Prostate gland (tissue), 2 donors: ENCODE measurements around the gene MPI. TPM values are rescaled to one million over a fixed set of nuclear protein-coding genes. Genes with fewer than 3 reads are reported as not detected.
"Not testable (repeated sequence)": the region's sequence is repeated elsewhere in the genome, so short reads cannot be mapped to it uniquely, and the experiment has no call there.

Experiments used
- DNase-seq: peaks from one replicate; pipeline ENCODE4 v3.0.0-alpha.2; 2019; ENCODE audit warnings: low spot score
- H3K27ac ChIP-seq, 2 donors: fragments of 200-600 bp; sonication (generic); 2 replicates each; pipeline ENCODE4 v1.5.1; 2017 to 2019
- H3K27me3 ChIP-seq: fragments of 200-600 bp; sonication (generic); replicated peaks from 2 replicates; pipeline ENCODE4 v1.5.1; 2019; ENCODE audit not compliant: insufficient read depth
- H3K36me3 ChIP-seq, 2 donors: fragments of 200-600 bp; sonication (generic); 1 replicate in 1 of 2; 2 replicates in 1 of 2; pipeline versions ENCODE4 v1.5.1 to v1.8.1; 2017 to 2019
- H3K4me1 ChIP-seq: fragments of 200-600 bp; sonication (generic); replicated peaks from 2 replicates; pipeline ENCODE4 v1.5.1; 2019
- H3K4me3 ChIP-seq, 2 donors: fragments of 200-600 bp; sonication (generic); 2 replicates each; pipeline ENCODE4 v1.5.1; 2017 to 2019
- H3K9me3 ChIP-seq: fragments of 200-600 bp; sonication (generic); 2 replicates; pipeline ENCODE4 v1.5.1; 2017
- POLR2A ChIP-seq: fragments of 450-650 bp; IDR thresholded peaks from one replicate; pipeline ENCODE4 v1.6.1; 2016; ENCODE audit warnings: antibody characterized with exemption, mild to moderate bottlenecking
- POLR2AphosphoS5 ChIP-seq: sonication (generic); formaldehyde crosslinking; IDR thresholded peaks from one replicate; pipeline ENCODE4 v1.6.1; 2017; ENCODE audit warnings: antibody characterized with exemption
- WGBS: methylation state at CpG from one replicate; pipeline ENCODE4 v1.1.5; 2018; 5-methylcytosine and 5-hydroxymethylcytosine counted together
- intact Hi-C: fragments of 100-400 bp; cut with DNase I; formaldehyde crosslinking; loops from one replicate; pipeline ENCODE4 v1.14.2; 2022
- total RNA-seq, 2 donors: library from RNA; depleted of rRNA; stranded (reverse); fragments of >200 nt; gene quantifications; one replicate each; pipeline ENCODE4 v1.1.0, GENCODE V29; 2016
- TF ChIP-seq, protein P1 (sequence below), 4 experiments: fragments of 200-600 bp in 2 of 4; fragments of 450-650 bp in 2 of 4; sonication (generic) in 2 of 4; IDR thresholded peaks; 1 replicate in 3 of 4; 2 replicates in 1 of 4; pipeline ENCODE4 v1.5.1; 2016 to 2019; ENCODE audit warnings: antibody characterized with exemption in 4 of 4, mild to moderate bottlenecking in 2 of 4, moderate library complexity in 2 of 4

The MPI gene
- total RNA-seq, 2 donors from 2014 or later, result 48.5 to 91.4 TPM

DNA sequence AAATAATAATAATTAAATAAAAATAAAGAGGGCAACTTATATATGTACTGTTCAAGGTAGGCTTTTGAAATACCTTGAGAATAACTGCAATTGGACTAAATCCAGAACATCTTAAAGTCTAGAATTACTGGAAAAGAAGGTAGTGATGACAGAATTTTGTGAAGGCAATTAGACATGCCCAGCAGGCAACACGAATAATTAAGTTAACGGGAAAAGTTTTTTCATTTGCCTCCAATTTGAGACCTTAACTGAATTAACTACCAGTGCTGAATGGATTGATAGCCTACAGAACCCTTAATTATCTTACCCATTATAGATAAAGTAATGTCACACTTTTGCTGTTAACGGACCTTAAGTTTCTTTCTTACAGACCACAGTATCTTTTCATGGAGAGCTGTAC lies 34.7 kb downstream of the MPI start:
- intact Hi-C loops, result no loop called here
- 95% methylated on average over 3 of the region's 3 CpGs for WGBS
- no peak overlapping the region for H3K27ac ChIP-seq
- H3K9me3 ChIP-seq, result no peaks in the 10 kb centered on the region
- H3K4me1 ChIP-seq, result no peaks in the 10 kb centered on the region
- no peak overlapping the region for H3K4me3 ChIP-seq
- DNase-seq, result no peak
- TF ChIP-seq POLR2A, result no peak
- TF ChIP-seq, protein P1, sequence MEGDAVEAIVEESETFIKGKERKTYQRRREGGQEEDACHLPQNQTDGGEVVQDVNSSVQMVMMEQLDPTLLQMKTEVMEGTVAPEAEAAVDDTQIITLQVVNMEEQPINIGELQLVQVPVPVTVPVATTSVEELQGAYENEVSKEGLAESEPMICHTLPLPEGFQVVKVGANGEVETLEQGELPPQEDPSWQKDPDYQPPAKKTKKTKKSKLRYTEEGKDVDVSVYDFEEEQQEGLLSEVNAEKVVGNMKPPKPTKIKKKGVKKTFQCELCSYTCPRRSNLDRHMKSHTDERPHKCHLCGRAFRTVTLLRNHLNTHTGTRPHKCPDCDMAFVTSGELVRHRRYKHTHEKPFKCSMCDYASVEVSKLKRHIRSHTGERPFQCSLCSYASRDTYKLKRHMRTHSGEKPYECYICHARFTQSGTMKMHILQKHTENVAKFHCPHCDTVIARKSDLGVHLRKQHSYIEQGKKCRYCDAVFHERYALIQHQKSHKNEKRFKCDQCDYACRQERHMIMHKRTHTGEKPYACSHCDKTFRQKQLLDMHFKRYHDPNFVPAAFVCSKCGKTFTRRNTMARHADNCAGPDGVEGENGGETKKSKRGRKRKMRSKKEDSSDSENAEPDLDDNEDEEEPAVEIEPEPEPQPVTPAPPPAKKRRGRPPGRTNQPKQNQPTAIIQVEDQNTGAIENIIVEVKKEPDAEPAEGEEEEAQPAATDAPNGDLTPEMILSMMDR (IDR thresholded peaks at IDR 0.05), result no peak
- no peak for TF ChIP-seq POLR2AphosphoS5
- no peaks in the 10 kb centered on the region for H3K27me3 ChIP-seq
- peaks cover 0 to 4% of the 10 kb centered on the region in 2 donors for H3K36me3 ChIP-seq

DNA sequence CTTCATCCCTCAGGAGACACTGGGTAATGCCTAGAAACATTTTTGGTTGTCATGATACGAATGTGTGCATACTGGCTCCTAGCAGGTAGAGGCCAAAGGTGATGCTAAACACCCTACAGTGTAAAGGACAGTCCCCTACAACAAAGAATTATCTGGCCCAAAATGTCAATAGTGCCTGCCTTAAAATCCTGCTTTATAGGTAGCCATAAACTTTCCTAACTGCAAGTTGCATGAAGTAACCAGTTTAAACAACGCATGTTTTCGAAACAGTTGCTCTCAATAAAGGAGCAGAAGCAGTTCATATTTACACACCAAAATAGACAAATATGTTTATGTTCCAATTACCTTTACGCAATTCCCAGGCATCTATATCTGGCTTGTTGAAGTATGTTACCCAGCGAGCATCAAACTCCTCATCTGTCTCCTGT lies 38.9 kb downstream of the MPI start:
- no peak overlapping the region for H3K27ac ChIP-seq
- no peaks in the 10 kb centered on the region for H3K36me3 ChIP-seq
- TF ChIP-seq, protein P1 (IDR thresholded peaks at IDR 0.05), result no peak
- TF ChIP-seq POLR2AphosphoS5 (peak; percentile 75), POLR2A (no peak)
- H3K4me1 ChIP-seq, result no peaks in the 10 kb centered on the region
- no peak for DNase-seq
- no peaks in the 10 kb centered on the region for H3K9me3 ChIP-seq
- 81% methylated on average over 5 of the region's 5 CpGs for WGBS
- intact Hi-C loops, result no loop called here
- H3K27me3 ChIP-seq, result no peaks in the 10 kb centered on the region
- no peak overlapping the region for H3K4me3 ChIP-seq

DNA sequence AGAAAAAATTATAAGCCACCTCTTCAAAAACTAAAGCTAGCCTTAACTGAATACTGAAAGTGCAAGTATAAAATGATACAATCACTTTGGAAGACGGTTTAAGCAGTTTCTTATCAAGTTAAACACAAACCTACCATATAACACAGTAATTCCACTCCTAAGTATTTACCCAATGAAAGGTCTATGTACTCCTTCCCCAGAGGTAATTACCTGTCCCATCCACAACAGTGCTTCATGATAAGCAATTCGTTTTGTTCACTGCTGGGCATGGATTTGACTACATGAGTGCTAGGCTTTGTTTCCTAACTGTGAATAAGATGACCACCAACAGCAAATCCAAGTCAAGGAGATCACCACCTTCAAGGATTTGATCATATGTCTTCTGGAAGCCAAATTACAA lies 43.7 kb downstream of the MPI start:
- no peaks in the 10 kb centered on the region for H3K4me1 ChIP-seq
- no peaks in the 10 kb centered on the region for H3K9me3 ChIP-seq
- H3K27me3 ChIP-seq, result no peaks in the 10 kb centered on the region
- no peak for DNase-seq
- intact Hi-C loops, result no loop called here
- whole genome bisulfite sequencing, result 48% methylated on average over 2 of the region's 2 CpGs
- H3K36me3 ChIP-seq, result no peaks in the 10 kb centered on the region
- no peak overlapping the region for H3K27ac ChIP-seq
- H3K4me3 ChIP-seq, result no peak overlapping the region
- TF ChIP-seq, protein P1 (IDR thresholded peaks at IDR 0.05), result no peak
- no peak for TF ChIP-seq POLR2AphosphoS5
- TF ChIP-seq POLR2A, result no peak

DNA sequence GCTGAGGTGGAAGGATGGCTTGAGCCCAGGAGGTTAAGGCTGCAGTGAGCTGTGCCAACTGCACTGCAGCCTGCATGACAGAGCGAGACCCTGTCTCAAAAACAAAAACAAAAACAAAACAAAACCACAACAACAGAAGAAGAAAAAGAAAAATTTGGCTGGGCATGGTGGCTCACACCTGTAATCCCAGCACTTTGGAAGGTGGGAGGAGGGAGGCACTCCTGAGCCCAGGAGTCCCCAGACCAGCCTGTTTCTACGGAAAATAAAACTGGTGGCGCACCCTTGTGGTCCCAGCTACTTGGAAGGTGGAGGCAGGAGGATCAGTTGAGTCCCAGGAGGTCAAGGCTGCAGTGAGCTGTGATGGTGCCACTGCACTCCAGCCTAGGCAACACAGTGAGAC lies 45.4 kb downstream of the MPI start:
- intact Hi-C loops, result not testable (repeated sequence)
- WGBS, result 88% methylated on average over 3 of the region's 3 CpGs

DNA sequence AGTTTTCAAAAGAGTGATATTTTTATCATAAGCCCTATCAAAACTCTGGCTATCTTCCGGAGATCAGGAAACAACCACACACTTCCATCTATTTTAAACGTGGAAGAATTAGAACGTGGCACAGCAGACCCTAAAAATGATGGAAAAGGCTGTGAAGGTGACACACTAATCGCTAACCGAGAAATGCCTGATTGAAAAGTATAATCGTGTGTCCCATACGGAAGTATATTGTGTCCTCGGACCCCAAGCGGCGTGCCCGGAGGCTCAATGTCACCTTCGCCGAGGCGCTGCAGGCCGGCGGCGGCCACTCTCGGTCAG lies 47.4 kb downstream of the MPI start:
- DNase-seq, result no peak
- under 1% methylated on average over 18 of the region's 18 CpGs for WGBS
- TF ChIP-seq POLR2A (no peak), POLR2AphosphoS5 (peak; percentile 23)
- TF ChIP-seq, protein P1 (IDR thresholded peaks at IDR 0.05), result no peak
- Histone ChIP-seq H3K27me3 (no peaks in the 10 kb centered on the region), H3K4me3 (peak overlapping the region; percentile 81 to 96), H3K27ac (peak overlapping the region; percentile 90 to 93), H3K9me3 (no peaks in the 10 kb centered on the region), H3K36me3 (no peaks in the 10 kb centered on the region), H3K4me1 (no peaks in the 10 kb centered on the region)
- intact Hi-C loops, result no loop called here

More for the DNA sequence above, 45.4 kb downstream of the MPI start:
- not testable (repeated sequence) for H3K36me3 ChIP-seq, H3K4me3 ChIP-seq, H3K9me3 ChIP-seq, DNase-seq, H3K27me3 ChIP-seq, H3K27ac ChIP-seq, H3K4me1 ChIP-seq
